Sigmoid colon (tissue), 7 donors: ENCODE data around the gene PTCHD1. TPM values are rescaled to one million over a fixed set of nuclear protein-coding genes. Genes with fewer than 3 reads are reported as not detected.
A peak's percentile ranks its signal among the peaks of the same experiment; 100 is the strongest.

Experiments
- DNase-seq: peaks from one replicate; pipeline ENCODE4 v3.0.0-alpha.2; 2019
- H3K27ac ChIP-seq, 4 donors: fragments of 200-600 bp; sonication (generic); one replicate each; pipeline ENCODE4 v1.5.1; 2016 to 2019; ENCODE audit warnings: mild to moderate bottlenecking in 1 of 4
- H3K27me3 ChIP-seq, 3 donors: fragments of 200-600 bp; sonication (generic); one replicate each; pipeline ENCODE4 v1.5.1; 2019; ENCODE audit warnings: mild to moderate bottlenecking in 1 of 3
- H3K36me3 ChIP-seq, 4 donors: fragments of 200-600 bp; sonication (generic); one replicate each; pipeline ENCODE4 v1.5.1; 2016 to 2019
- H3K4me1 ChIP-seq, 4 donors: fragments of 200-600 bp; sonication (generic); one replicate each; pipeline ENCODE4 v1.5.1; 2017 to 2019
- H3K4me3 ChIP-seq, 4 donors: fragments of 200-600 bp; sonication (generic); one replicate each; pipeline ENCODE4 v1.5.1; 2017 to 2019; ENCODE audit warnings: mild to moderate bottlenecking in 2 of 4, moderate library complexity in 1 of 4
- H3K9me3 ChIP-seq, 4 donors: fragments of 200-600 bp in 3 of 4; sonication (generic) in 3 of 4; one replicate each; pipeline versions ENCODE4 v1.5.1 to v1.6.1; 2013 to 2019
- EP300 ChIP-seq, 4 donors: sonication (generic); formaldehyde crosslinking; IDR thresholded peaks; one replicate each; pipeline ENCODE4 v1.6.1; 2017; ENCODE audit warnings: antibody characterized with exemption in 4 of 4
- POLR2A ChIP-seq, 2 donors: fragments of 450-650 bp; IDR thresholded peaks; one replicate each; pipeline ENCODE4 v1.6.1; 2016; ENCODE audit warnings: antibody characterized with exemption in 2 of 2, mild to moderate bottlenecking in 2 of 2, moderate library complexity in 2 of 2
- POLR2AphosphoS5 ChIP-seq, 4 donors: sonication (generic); formaldehyde crosslinking; IDR thresholded peaks; one replicate each; pipeline ENCODE4 v1.6.1; 2017; ENCODE audit warnings: antibody characterized with exemption in 4 of 4
- WGBS, 2 donors: extraction: QIAGEN DNeasy Blood & Tissue Kit; methylation state at CpG; one replicate each; pipeline ENCODE4 v1.1.7; 2013; 5-methylcytosine and 5-hydroxymethylcytosine counted together
- intact Hi-C: fragments of 100-400 bp; cut with DNase I; formaldehyde crosslinking; loops from one replicate; pipeline ENCODE4 v1.15.1; 2023
- polyA plus RNA-seq, 3 donors: library from polyadenylated mRNA; stranded (reverse); fragments of 200-250 nt; gene quantifications; one replicate each; pipeline ENCODE4 v1.2.3, GENCODE V29; 2013
- total RNA-seq, 4 donors: library from RNA; depleted of rRNA; stranded (reverse); fragments of >200 nt; gene quantifications; one replicate each; pipeline ENCODE4 v1.1.0, GENCODE V29; 2016
- TF ChIP-seq, protein P1 (sequence below), 4 experiments: fragments of 450-650 bp in 3 of 4; fragments of 200-600 bp in 1 of 4; IDR thresholded peaks; one replicate each; pipeline ENCODE4 v1.5.1; 2016 to 2019; ENCODE audit warnings: antibody characterized with exemption in 4 of 4, mild to moderate bottlenecking in 3 of 4, moderate library complexity in 2 of 4
- donor health status: healthy with polysubstance abuse.
- donor health status: Bipolar disorder and iron deficiency.
- donor health status: healthy.

Gene PTCHD1
- total RNA-seq (10 to 100 TPM; 19.6 to 31.6 (median 25.4) TPM), polyA plus RNA-seq (under 1 TPM in 2 of 3 donors, not detected in 1; under 0.01 to 0.28 TPM)

DNA sequence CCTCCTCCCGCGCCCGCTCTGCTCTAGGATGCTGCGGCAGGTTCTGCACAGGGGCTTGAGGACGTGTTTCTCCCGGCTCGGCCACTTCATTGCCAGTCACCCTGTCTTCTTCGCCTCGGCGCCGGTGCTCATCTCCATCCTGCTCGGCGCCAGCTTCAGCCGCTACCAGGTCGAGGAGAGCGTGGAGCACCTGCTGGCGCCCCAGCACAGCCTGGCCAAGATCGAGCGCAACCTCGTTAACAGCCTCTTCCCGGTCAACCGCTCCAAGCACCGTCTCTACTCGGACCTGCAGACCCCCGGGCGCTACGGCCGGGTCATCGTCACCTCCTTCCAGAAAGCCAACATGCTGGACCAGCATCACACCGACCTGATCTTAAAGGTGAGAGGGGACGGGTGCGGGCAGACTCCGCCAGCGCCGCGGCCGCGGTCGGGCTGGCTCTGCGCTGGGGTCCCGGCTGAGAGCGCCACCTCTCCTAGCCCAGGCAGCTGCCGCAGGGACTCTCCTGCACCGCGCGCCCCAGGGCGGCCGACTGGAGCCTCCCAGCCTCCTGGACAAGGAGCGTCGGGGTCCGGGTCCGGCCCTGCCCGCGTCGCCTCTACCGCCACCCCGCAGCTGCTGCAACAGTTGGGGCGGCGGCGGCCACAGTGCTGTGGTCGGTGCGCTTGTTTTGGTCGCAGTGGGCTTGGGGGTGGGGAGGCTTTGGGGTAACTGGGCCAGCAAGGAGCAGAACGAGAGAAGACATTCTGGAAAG, at the start of gene PTCHD1:
Gene PTCHD1 (plus strand): TSS at position 2 of the 752 bp plus-strand sequence. CDS start 27 bp downstream, at position 29.
- no peak for DNase-seq
- H3K27me3 ChIP-seq: no peaks in the 10 kb centered on the region

DNA sequence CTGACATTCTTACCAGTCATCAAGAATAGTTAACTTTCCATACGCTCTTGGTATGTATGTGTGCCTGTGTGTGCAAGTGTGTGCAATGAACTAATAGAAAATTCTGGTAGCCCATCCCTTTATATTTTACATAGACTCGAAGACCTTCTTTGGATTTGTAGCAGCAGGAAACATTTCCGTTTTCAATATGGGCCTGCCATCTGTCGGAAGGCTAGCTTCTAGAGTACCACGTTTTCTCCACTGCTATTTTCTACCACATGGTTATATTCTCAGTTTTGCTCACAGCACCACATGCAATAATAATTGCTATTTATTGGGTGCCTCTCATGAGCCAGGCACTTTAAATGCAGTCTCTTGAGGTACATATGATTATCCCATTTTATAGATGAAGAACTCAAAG, 47.9 kb upstream of the PTCHD1 start:
- TF ChIP-seq POLR2A (IDR thresholded peaks at IDR 0.05) (no peak), EP300 (IDR thresholded peaks at IDR 0.05) (no peak), POLR2AphosphoS5 (IDR thresholded peaks at IDR 0.05) (no peak)
- TF ChIP-seq, protein P1, sequence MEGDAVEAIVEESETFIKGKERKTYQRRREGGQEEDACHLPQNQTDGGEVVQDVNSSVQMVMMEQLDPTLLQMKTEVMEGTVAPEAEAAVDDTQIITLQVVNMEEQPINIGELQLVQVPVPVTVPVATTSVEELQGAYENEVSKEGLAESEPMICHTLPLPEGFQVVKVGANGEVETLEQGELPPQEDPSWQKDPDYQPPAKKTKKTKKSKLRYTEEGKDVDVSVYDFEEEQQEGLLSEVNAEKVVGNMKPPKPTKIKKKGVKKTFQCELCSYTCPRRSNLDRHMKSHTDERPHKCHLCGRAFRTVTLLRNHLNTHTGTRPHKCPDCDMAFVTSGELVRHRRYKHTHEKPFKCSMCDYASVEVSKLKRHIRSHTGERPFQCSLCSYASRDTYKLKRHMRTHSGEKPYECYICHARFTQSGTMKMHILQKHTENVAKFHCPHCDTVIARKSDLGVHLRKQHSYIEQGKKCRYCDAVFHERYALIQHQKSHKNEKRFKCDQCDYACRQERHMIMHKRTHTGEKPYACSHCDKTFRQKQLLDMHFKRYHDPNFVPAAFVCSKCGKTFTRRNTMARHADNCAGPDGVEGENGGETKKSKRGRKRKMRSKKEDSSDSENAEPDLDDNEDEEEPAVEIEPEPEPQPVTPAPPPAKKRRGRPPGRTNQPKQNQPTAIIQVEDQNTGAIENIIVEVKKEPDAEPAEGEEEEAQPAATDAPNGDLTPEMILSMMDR (IDR thresholded peaks at IDR 0.05): no peak
- Histone ChIP-seq H3K4me1 (no peaks in the 10 kb centered on the region), H3K9me3 (no peaks in the 10 kb centered on the region), H3K27me3 (no peaks in the 10 kb centered on the region), H3K27ac (no peak overlapping the region), H3K4me3 (no peak overlapping the region), H3K36me3 (no peaks in the 10 kb centered on the region)
- intact Hi-C loops: no loop called here
- WGBS, 2 donors: 92 to 93% methylated on average over 5 of the region's 5 CpGs
- no peak for DNase-seq

More for the DNA sequence above, at the start of gene PTCHD1:
- H3K4me1 ChIP-seq: peaks cover 0 to under 1% (median 0%) of the 10 kb centered on the region in 4 donors
- no peaks in the 10 kb centered on the region for H3K36me3 ChIP-seq
- H3K27ac ChIP-seq: peak within 1 kb of the TSS; percentile 3 to 80 (median 74)
- no peaks in the 10 kb centered on the region for H3K9me3 ChIP-seq
- 1 to 2% methylated on average over 64 of the region's 64 CpGs for WGBS, 2 donors
- peak within 1 kb of the TSS; percentile 45 to 61 (median 56) for H3K4me3 ChIP-seq
- intact Hi-C loops: loop anchor here (10.0 kb wide), 2 partner anchors 220 to 1200 kb away; no protein-coding TSS in a partner anchor
- no peak for TF ChIP-seq POLR2AphosphoS5 (IDR thresholded peaks at IDR 0.05)

DNA sequence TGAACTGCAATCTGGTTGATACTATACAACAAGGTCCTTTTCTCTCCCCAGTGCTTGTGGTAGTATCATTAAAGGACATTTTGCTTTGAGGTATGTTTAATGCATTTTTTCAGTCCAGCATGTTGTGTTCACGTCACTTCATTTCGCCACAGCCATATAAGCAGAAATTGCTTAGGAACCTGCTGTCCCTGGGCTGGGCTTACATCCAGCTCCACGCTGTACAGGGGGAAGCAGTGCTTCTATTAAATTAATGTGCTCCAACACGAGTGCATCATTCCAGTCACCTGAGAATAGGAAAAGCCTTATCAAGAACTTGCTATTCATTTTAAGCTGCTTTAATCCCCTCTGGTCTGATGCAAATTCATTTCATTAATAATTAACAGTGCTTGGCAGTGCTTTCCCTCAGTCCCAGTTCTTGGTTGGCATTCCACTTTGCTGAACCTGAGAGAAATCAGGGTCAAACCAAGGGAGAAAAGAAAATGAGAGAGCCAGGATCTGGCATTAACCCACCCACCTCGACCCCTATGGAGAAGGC, 47.4 kb upstream of the PTCHD1 start:
- WGBS, 2 donors: 71 to 89% methylated on average over 5 of the region's 5 CpGs
- no peak overlapping the region for H3K27ac ChIP-seq
- intact Hi-C loops: no loop called here
- H3K4me3 ChIP-seq: no peak overlapping the region
- no peaks in the 10 kb centered on the region for H3K9me3 ChIP-seq
- TF ChIP-seq, protein P1 (IDR thresholded peaks at IDR 0.05): no peak
- TF ChIP-seq POLR2A (IDR thresholded peaks at IDR 0.05): no peak
- TF ChIP-seq EP300 (IDR thresholded peaks at IDR 0.05): no peak
- no peak for TF ChIP-seq POLR2AphosphoS5 (IDR thresholded peaks at IDR 0.05)
- no peaks in the 10 kb centered on the region for H3K4me1 ChIP-seq
- no peaks in the 10 kb centered on the region for H3K27me3 ChIP-seq
- no peaks in the 10 kb centered on the region for H3K36me3 ChIP-seq
- no peak for DNase-seq

DNA sequence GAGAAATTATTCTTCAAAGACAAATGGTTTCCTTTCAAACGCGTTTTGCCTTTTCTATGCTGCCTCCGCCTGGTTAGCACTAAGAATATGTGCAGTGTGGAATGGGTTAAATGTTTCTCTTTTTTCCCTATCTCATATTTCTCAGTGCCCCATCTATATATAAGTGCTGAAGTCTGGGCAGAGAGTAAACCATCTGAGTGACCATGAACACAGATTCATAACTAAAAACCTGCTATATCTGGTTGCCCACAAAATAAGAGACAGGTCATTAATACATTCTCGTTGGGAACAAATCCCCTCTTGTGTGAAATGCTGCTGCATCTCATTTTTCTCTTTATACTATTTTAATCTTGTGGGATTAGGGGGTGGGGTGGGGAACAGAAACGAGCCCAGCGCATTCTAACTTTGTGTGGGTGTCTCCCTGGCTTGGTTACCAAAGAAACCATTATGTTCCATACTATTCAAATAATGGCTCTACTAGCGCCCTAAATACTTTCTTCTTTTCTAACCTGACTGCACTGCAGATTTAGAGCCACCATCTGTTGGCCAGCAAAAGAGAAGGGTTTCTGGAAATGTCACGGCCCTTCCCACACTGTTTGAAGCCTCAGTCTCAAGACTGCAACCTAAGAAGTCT, 42.2 kb upstream of the PTCHD1 start:
- Histone ChIP-seq H3K27ac (peak overlapping the region in 3 of 4 donors; percentile 53 to 64 (median 55)), H3K4me1 (peaks cover 0 to 4% (median 0%) of the 10 kb centered on the region in 4 donors), H3K36me3 (no peaks in the 10 kb centered on the region), H3K27me3 (no peaks in the 10 kb centered on the region), H3K4me3 (no peak overlapping the region), H3K9me3 (no peaks in the 10 kb centered on the region)
- no peak for DNase-seq
- intact Hi-C loops: no loop called here
- 65 to 76% methylated on average over 8 of the region's 8 CpGs for WGBS, 2 donors
- no peak for TF ChIP-seq EP300 (IDR thresholded peaks at IDR 0.05)

DNA sequence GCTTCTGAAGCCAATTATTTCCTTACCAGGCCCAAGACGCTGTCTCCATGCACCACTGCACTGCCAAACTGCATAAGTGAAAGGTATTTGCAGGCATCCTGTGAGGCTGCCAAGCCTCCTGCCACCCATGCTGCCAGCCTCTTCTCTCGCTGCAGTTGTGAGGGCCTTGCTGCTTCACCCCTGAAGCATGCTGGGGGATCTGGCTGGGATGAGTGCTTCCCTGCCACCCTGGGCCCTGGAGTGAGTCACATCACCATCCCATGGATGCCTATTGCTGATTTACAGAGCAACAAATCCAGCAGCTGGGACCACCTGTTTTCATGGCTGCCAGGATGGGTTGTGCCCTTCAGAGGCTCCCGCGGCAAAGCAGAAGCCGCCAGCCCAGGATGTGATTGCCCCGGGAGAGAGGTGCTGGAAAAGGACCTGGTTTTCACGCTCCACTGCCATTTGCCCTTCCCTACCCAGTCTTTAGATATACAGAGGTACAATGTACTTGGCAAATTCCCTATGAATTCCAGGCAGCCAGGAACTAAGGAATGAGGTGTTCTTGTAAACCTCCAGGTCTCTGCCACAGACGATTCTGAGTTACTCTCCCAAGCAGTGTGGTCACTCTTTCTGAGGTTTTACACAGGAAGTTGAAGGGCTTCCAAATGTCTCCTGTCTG, 41.5 kb upstream of the PTCHD1 start:
- no peaks in the 10 kb centered on the region for H3K9me3 ChIP-seq
- no peaks in the 10 kb centered on the region for H3K36me3 ChIP-seq
- TF ChIP-seq POLR2A (IDR thresholded peaks at IDR 0.05) (no peak), POLR2AphosphoS5 (IDR thresholded peaks at IDR 0.05) (no peak), EP300 (IDR thresholded peaks at IDR 0.05) (no peak)
- TF ChIP-seq, protein P1 (IDR thresholded peaks at IDR 0.05): no peak
- peak overlapping the region in 3 of 4 donors; percentile 53 to 64 (median 55) for H3K27ac ChIP-seq
- intact Hi-C loops: no loop called here
- no peak overlapping the region for H3K4me3 ChIP-seq
- 79% methylated on average over 8 of the region's 8 CpGs for whole genome bisulfite sequencing, 2 donors
- DNase-seq: peak; percentile 64
- peaks cover 0 to 4% (median 0%) of the 10 kb centered on the region in 4 donors for H3K4me1 ChIP-seq
- no peaks in the 10 kb centered on the region for H3K27me3 ChIP-seq
